ENCODE results near the gene KDM4D.

KDM4D gene

DNA sequence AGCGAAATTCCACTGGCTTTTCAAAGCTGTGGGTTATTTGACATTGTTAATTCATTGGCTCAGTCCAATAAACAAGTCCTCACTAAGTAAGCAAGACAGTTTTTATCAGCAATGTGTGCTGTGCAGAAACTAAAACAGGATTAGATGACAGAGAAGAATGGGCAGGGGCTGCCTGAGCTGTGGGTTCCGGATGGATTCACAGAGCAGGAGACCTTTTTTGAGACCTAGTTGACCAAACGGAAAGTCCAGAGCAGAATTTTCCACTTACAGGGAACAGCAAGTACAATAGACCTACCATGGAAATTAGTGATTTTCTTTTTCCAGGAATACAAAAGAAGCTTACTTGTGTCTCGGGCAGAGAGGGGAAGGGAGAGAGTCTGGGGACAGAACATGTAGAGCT is 70.5 kb downstream of the KDM4D start:
- H3K4me3 ChIP-seq (ENCODE audit: low read depth, low read length), result no peak overlapping the region
- TF ChIP-seq, protein P1, sequence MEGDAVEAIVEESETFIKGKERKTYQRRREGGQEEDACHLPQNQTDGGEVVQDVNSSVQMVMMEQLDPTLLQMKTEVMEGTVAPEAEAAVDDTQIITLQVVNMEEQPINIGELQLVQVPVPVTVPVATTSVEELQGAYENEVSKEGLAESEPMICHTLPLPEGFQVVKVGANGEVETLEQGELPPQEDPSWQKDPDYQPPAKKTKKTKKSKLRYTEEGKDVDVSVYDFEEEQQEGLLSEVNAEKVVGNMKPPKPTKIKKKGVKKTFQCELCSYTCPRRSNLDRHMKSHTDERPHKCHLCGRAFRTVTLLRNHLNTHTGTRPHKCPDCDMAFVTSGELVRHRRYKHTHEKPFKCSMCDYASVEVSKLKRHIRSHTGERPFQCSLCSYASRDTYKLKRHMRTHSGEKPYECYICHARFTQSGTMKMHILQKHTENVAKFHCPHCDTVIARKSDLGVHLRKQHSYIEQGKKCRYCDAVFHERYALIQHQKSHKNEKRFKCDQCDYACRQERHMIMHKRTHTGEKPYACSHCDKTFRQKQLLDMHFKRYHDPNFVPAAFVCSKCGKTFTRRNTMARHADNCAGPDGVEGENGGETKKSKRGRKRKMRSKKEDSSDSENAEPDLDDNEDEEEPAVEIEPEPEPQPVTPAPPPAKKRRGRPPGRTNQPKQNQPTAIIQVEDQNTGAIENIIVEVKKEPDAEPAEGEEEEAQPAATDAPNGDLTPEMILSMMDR (IDR thresholded peaks at IDR 0.05; ENCODE audit: insufficient read depth, low read depth, low read length, missing control alignments), result no peak
- no peak for DNase-seq (ENCODE audit: low read depth)

GRCh38 chr11:95045812-95046211 is 72.3 kb downstream of the KDM4D start:
- DNase-seq (ENCODE audit: low read depth), result no peak
- no peak overlapping the region for H3K4me3 ChIP-seq (ENCODE audit: low read depth, low read length)
- TF ChIP-seq, protein P1 (IDR thresholded peaks at IDR 0.05; ENCODE audit: insufficient read depth, low read depth, low read length, missing control alignments), result no peak
